ENCODE results near the gene MMD. TPM values are rescaled to one million over a fixed set of nuclear protein-coding genes. Genes with fewer than 3 reads are reported as not detected.

MMD gene
- total and polyA plus RNA-seq, 2 of the 13 experiments (the other 11 are each of a cell fraction or from before 2014, with no cell fraction given): 121 to 225 TPM

DNA sequence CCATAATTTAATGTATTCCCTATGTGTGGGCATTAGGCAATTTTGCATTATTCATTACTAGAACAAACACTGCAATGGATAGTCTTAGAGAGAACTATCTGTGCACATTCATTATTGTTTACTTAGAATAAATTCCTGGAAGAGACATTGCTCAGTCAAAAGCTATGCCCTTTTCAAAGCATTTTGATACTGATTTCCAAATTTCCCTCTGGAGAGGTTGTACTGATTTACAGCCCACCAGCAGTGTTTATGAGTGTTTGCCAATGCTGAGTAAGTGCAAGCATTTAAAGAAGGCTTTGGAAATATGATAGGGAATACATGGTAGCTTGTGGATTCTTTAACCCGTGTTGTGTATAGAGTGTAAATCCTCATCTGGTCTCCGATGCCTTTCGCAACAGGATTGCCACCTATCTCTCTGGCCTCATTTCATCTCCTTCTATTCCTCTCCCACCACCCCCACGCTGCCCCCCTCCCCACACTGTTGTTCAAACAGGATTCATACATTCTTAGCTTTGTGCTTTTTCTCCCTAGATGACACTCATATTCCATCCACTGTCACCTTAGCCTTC, 33.4 kb upstream of the MMD start (continued):
- TF ChIP-seq, protein P1, sequence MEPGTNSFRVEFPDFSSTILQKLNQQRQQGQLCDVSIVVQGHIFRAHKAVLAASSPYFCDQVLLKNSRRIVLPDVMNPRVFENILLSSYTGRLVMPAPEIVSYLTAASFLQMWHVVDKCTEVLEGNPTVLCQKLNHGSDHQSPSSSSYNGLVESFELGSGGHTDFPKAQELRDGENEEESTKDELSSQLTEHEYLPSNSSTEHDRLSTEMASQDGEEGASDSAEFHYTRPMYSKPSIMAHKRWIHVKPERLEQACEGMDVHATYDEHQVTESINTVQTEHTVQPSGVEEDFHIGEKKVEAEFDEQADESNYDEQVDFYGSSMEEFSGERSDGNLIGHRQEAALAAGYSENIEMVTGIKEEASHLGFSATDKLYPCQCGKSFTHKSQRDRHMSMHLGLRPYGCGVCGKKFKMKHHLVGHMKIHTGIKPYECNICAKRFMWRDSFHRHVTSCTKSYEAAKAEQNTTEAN (CRISPR knock-in tag; conservative IDR thresholded peaks at IDR 0.05): peak; percentile 94
- peak; percentile 83 for TF ChIP-seq TBX3 (IDR thresholded peaks at IDR 0.05; ENCODE audit: borderline replicate concordance)
- TF ChIP-seq ZNF343 (CRISPR knock-in tag; IDR thresholded peaks at IDR 0.05): no peak
- no peak for TF ChIP-seq SPEN (CRISPR knock-in tag; IDR thresholded peaks at IDR 0.05; ENCODE audit: low read depth)
- 0 out of 2 replicates have a peak, but pooled peaks have one; percentile 26 for TF ChIP-seq ZSCAN21 (CRISPR knock-in tag; IDR thresholded peaks at IDR 0.05; ENCODE audit: borderline replicate concordance)
- TF ChIP-seq, protein P2, sequence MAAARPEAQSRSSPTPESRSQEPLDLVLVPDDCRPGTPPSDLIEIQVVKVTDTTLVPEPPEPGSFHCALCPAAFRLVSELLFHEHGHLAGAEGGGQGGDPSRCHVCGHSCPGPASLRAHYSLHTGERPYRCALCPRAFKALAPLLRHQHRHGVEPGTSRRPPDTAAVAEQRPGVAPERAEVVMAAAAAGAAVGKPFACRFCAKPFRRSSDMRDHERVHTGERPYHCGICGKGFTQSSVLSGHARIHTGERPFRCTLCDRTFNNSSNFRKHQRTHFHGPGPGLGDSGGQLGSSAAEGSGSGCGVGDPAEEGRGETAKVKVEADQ (CRISPR knock-in tag; IDR thresholded peaks at IDR 0.05; ENCODE audit: borderline replicate concordance): no peak
- TF ChIP-seq PAWR (CRISPR knock-in tag; IDR thresholded peaks at IDR 0.05; ENCODE audit: borderline replicate concordance): no peak
- no peak for TF ChIP-seq XBP1 (CRISPR knock-in tag; IDR thresholded peaks at IDR 0.05)
- TF ChIP-seq, protein P3, sequence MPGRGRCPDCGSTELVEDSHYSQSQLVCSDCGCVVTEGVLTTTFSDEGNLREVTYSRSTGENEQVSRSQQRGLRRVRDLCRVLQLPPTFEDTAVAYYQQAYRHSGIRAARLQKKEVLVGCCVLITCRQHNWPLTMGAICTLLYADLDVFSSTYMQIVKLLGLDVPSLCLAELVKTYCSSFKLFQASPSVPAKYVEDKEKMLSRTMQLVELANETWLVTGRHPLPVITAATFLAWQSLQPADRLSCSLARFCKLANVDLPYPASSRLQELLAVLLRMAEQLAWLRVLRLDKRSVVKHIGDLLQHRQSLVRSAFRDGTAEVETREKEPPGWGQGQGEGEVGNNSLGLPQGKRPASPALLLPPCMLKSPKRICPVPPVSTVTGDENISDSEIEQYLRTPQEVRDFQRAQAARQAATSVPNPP (CRISPR knock-in tag; IDR thresholded peaks at IDR 0.05): no peak
- TF ChIP-seq, protein P4, sequence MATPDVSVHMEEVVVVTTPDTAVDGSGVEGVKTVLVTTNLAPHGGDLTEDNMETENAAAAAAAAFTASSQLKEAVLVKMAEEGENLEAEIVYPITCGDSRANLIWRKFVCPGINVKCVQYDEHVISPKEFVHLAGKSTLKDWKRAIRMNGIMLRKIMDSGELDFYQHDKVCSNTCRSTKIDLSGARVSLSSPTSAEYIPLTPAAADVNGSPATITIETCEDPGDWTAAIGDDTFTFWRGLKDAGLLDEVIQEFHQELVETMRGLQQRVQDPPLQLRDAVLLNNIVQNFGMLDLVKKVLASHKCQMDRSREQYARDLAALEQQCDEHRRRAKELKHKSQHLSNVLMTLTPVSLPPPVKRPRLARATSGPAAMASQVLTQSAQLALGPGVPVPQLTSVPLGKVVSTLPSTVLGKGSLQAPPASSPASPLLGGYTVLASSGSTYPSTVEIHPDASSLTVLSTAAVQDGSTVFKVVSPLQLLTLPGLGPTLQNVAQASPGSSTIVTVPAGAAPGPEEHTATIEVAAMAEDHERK (CRISPR knock-in tag; IDR thresholded peaks at IDR 0.05; ENCODE audit: low read depth): no peak
- peak; percentile 70 for TF ChIP-seq CEBPB (IDR thresholded peaks at IDR 0.05; ENCODE audit: borderline replicate concordance, low read depth, low read length)
- TF ChIP-seq KLF11 (CRISPR knock-in tag; IDR thresholded peaks at IDR 0.05): no peak
- TF ChIP-seq ZFP37 (CRISPR knock-in tag; IDR thresholded peaks at IDR 0.05; ENCODE audit: borderline replicate concordance): no peak
- no peak for TF ChIP-seq ZNF709 (CRISPR knock-in tag; IDR thresholded peaks at IDR 0.05)
- peak; percentile 96 for TF ChIP-seq SIX1 (CRISPR knock-in tag; IDR thresholded peaks at IDR 0.05; ENCODE audit: borderline replicate concordance)
- TF ChIP-seq, protein P5, sequence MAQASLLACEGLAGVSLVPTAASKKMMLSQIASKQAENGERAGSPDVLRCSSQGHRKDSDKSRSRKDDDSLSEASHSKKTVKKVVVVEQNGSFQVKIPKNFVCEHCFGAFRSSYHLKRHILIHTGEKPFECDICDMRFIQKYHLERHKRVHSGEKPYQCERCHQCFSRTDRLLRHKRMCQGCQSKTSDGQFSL (CRISPR knock-in tag; IDR thresholded peaks at IDR 0.05): no peak
- TF ChIP-seq SRSF9 (IDR thresholded peaks at IDR 0.05; ENCODE audit: borderline replicate concordance, insufficient read depth, low read depth, low read length, poor library complexity, severe bottlenecking): no peak
- no peak for TF ChIP-seq XRCC5 (optimal IDR thresholded peaks at IDR 0.05; ENCODE audit: low read length)
- no peak for TF ChIP-seq SAFB2 (CRISPR knock-in tag; IDR thresholded peaks at IDR 0.05; ENCODE audit: borderline replicate concordance, low read depth)
- TF ChIP-seq ZNF567 (CRISPR knock-in tag; IDR thresholded peaks at IDR 0.05; ENCODE audit: borderline replicate concordance): no peak
- peak; percentile 47 for TF ChIP-seq ZNF792 (CRISPR knock-in tag; IDR thresholded peaks at IDR 0.05)
- no peak for TF ChIP-seq ZNF296 (CRISPR knock-in tag; conservative IDR thresholded peaks at IDR 0.05)
- TF ChIP-seq, protein P6, sequence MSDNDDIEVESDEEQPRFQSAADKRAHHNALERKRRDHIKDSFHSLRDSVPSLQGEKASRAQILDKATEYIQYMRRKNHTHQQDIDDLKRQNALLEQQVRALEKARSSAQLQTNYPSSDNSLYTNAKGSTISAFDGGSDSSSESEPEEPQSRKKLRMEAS (IDR thresholded peaks at IDR 0.05): no peak
